GM13976 (cell line): ENCODE results near the gene HCN2.

Experiments
- DNase-seq: peaks from one replicate; pipeline ENCODE4 v3.0.0; 2012; ENCODE audit warnings: low spot score
- in situ Hi-C: fragments of 300-500 bp; cut with MboI; formaldehyde crosslinking; loops from one replicate; pipeline ENCODE4 v1.12.0; 2022; ENCODE audit warnings: low sequenced_read_pairs, mixed read lengths, inconsistent platforms; ENCODE audit not compliant: unreplicated experiment
- TF ChIP-seq, protein P1 (sequence below): IDR thresholded peaks from 2 replicates; pipeline ENCODE4 v1.5.1; 2012; ENCODE audit warnings: borderline replicate concordance, mild to moderate bottlenecking; ENCODE audit not compliant: insufficient read depth; ENCODE audit errors: extremely low read depth, missing control alignments, control extremely low read depth

HCN2 gene

GRCh38 chr19:647566-648284 is 58.0 kb downstream of the HCN2 start:
- in situ Hi-C loops: no loop called here
- TF ChIP-seq, protein P1, sequence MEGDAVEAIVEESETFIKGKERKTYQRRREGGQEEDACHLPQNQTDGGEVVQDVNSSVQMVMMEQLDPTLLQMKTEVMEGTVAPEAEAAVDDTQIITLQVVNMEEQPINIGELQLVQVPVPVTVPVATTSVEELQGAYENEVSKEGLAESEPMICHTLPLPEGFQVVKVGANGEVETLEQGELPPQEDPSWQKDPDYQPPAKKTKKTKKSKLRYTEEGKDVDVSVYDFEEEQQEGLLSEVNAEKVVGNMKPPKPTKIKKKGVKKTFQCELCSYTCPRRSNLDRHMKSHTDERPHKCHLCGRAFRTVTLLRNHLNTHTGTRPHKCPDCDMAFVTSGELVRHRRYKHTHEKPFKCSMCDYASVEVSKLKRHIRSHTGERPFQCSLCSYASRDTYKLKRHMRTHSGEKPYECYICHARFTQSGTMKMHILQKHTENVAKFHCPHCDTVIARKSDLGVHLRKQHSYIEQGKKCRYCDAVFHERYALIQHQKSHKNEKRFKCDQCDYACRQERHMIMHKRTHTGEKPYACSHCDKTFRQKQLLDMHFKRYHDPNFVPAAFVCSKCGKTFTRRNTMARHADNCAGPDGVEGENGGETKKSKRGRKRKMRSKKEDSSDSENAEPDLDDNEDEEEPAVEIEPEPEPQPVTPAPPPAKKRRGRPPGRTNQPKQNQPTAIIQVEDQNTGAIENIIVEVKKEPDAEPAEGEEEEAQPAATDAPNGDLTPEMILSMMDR: no peak

DNA sequence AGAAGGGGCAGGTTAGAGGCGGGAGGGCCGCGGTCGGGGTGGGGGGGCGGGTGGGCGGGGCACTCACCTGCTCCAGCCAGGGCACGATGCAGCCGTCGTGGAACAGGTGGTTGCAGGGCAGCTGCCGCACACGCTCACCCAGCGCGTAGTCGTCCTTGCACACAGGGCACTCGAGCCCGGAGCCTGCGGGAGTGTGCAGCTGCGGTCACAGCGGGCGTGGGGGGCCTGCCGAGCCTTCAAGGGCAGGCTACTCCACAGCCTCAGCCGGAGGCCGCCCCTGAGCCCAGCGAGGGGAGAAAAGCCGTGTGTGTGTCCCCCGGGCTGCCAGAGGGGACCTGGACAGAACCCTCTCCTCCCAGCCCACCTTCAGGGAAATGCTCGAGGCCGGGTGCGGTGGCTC is 58.6 kb downstream of the HCN2 start:
- DNase-seq: no peak
- TF ChIP-seq, protein P1: no peak
- in situ Hi-C loops: no loop called here

More at GRCh38 chr19:647566-648284, 58.0 kb downstream of the HCN2 start:
- DNase-seq: no peak

DNA sequence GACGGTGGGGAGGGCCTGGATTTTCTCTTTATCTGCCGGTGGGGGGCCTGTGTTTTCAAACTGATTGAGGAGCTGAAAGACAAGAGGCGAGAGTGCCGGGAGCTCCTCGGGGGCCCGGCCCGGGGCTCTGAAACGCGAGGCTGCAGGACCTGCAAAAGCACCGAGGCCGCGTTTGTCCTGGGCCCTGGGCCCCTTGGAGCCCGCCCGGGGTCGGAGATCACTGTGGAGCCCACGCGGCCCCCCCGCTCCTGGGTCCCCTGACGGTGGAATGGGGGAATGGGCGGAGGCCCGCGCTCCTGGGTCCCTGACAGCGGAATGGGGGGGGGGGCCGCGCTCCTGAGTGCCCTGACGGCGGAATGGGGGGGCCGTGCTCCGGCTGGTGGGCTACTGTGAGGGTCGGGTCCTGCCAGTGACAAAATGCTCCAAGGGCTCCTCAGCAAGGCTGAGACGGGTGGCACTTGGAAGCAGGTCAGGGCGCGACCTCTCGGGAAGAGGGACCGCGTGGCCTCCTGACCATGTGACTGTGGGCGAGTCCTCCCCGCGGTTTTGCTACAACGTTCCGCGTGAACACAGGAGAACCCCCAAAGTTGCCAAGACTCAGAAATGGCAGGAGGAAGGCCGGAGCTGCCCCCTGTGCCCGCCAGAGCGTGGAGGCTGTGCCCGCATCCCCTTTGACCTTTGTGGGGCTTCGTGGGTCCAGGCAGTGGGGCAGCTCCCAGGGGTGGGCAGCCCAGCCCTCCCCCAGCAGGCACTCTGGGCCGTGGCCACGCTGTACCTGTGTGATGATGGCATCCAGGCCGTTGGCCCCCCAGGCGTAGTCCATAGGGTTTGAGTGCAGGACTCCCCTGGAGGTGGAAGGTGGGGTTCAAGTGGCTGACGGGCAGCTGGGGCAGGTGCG is 59.5 kb downstream of the HCN2 start:
- DNase-seq: no peak
- TF ChIP-seq, protein P1: no peak
- in situ Hi-C loops: no loop called here

DNA sequence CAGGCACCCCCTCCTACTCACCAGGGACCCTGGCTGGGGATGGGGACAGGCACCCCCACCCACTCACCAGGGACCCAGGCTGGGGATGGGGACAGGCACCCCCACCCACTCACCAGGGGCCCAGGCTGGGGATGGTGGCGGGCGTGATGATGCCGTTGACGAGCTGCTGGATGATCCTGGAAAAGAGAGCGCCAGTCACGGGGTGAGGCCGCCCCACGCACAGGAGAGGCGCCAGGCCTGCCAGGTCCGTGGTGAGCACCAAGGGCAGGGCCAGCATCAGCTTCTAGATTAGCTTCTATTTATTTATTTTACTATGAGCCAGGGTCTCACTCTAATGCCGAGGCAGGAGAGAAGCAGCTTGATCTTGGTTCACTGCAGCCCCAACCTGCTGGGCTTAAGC is 60.4 kb downstream of the HCN2 start:
- in situ Hi-C loops: no loop called here
- DNase-seq: no peak
- TF ChIP-seq, protein P1: no peak

DNA sequence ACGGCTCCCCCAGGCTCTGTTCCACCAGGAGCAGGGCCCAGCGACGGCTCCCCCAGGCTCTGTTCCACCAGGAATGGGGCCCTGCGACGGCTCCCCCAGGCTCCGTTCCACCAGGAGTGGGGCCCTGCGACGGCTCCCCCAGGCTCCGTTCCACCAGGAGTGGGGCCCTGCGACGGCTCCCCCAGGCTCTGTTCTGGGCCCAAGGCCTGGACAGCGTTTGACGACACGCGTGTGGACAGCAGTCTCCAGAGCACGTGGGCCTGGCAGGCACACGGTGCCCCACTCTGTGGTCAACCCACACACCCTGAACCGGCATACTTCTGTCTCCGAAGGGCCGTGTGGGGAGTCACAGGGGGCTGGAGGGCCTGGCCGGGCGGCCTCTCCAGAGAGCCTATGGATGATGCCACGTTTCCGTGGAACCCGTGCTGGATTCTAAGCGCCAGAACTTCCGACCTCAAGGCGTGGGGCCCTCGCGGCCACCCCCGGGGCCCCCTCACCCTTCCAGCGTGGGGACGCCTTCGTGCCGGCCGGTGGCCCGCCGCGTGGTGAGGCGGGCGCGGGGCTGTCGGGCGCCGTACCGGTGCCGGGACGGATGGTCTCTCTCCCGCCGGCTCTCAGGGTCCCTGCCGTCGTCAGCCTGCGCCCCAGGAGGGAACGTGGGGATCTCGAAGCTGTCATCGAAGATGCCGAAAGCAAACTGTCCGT is 61.6 kb downstream of the HCN2 start:
- in situ Hi-C loops: no loop called here
- TF ChIP-seq, protein P1: no peak
- no peak for DNase-seq

DNA sequence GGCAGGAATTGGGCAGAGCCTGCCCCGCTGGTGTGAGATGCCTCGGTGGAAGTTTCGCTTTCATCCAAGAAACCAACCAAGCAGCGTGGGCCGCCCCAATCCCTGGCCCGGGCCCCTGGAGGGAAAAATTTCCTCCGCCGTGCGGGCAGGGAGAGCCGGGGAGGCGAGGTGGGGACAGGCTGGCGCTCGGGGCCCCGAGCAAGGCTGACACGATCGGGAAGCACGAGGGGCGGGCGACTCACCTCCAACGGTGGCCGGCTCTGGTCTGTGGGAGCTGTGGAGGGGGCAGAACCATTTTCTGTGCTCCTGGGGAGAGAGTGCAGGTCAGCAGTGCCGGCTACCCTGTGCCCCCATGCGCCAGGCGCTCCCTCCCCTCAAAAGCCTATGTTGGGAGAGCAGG is 62.3 kb downstream of the HCN2 start:
- in situ Hi-C loops: no loop called here
- TF ChIP-seq, protein P1: no peak
- DNase-seq: no peak
